ENCODE data around the gene MAP1LC3A.

DNA sequence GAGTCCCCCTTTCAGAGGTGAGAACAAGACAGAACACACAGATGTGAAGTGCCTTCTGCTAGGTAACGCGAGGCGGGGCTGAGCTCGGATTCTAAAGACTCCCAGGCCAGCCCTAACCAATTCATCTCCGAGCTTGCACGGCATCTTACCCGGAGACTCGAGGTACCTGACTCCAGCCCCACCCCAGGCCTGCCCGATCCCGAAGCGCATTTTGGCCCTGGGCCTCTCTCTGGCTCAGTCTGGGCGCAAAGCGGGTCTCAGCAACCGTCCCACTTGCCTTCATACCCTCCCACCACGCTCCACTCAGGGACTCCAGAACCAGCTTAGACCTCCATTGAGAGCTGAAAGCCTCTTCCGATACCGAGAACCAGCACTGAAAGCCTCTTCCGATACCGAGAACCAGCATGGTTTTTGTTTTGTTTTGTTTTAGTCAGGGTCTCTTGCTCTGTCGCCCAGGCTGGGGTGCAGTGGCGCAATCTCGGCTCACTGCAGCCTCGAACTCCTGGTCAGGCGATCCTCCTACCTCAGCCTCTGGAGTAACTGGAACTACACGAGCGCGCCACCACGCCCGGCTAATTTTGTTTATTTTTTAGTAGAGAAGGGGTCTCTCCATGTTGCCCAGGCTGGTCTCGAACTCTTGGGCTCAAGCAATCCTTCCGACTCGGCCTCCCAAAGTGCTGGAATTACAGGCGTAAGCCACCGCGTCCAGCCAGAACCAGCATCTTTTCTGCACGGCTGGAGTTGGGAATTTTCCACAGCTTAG lies 42.9 kb upstream of the MAP1LC3A start:
- TF ChIP-seq, protein P1, sequence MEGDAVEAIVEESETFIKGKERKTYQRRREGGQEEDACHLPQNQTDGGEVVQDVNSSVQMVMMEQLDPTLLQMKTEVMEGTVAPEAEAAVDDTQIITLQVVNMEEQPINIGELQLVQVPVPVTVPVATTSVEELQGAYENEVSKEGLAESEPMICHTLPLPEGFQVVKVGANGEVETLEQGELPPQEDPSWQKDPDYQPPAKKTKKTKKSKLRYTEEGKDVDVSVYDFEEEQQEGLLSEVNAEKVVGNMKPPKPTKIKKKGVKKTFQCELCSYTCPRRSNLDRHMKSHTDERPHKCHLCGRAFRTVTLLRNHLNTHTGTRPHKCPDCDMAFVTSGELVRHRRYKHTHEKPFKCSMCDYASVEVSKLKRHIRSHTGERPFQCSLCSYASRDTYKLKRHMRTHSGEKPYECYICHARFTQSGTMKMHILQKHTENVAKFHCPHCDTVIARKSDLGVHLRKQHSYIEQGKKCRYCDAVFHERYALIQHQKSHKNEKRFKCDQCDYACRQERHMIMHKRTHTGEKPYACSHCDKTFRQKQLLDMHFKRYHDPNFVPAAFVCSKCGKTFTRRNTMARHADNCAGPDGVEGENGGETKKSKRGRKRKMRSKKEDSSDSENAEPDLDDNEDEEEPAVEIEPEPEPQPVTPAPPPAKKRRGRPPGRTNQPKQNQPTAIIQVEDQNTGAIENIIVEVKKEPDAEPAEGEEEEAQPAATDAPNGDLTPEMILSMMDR (IDR thresholded peaks at IDR 0.05; ENCODE audit: extremely low read depth in 1 of 2, insufficient read depth in 1 of 2, low read depth in 1 of 2, low read length in 2 of 2) = no peak
- TF ChIP-seq EZH2 (IDR thresholded peaks at IDR 0.05; ENCODE audit: borderline replicate concordance, low read depth, low read length, severe bottlenecking) (no peak), POLR2A (IDR thresholded peaks at IDR 0.05; ENCODE audit: low read depth, low read length) (no peak), POLR2AphosphoS5 (IDR thresholded peaks at IDR 0.05; ENCODE audit: insufficient read depth, low read depth, low read length) (no peak), JUN (IDR thresholded peaks at IDR 0.05; ENCODE audit: borderline replicate concordance, insufficient read depth, insufficient read length, low read depth) (no peak), GATA2 (IDR thresholded peaks at IDR 0.05; ENCODE audit: insufficient read depth, insufficient read length, low read depth, low read length) (no peak), MYC (IDR thresholded peaks at IDR 0.05; ENCODE audit: low read depth, low read length) (no peak)
- TF ChIP-seq, protein P2, sequence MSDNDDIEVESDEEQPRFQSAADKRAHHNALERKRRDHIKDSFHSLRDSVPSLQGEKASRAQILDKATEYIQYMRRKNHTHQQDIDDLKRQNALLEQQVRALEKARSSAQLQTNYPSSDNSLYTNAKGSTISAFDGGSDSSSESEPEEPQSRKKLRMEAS (IDR thresholded peaks at IDR 0.05; ENCODE audit: insufficient read depth, insufficient read length) = no peak

All from endothelial cell of umbilical vein (primary cell).